ENCODE results near the gene PLAAT2. TPM values are rescaled to one million over a fixed set of nuclear protein-coding genes. Genes with fewer than 3 reads are reported as not detected.
"Not testable (repeated sequence)": the region's sequence is repeated elsewhere in the genome, so short reads cannot be mapped to it uniquely, and the experiment has no call there.

PLAAT2 gene
- total RNA-seq, 4 donors from 2014 or later = 0.47 TPM; not detected in 3

- DNase-seq = no peak
- H3K4me3 ChIP-seq = no peak overlapping the region
- no peak for TF ChIP-seq CTCF (IDR thresholded peaks at IDR 0.05)
- no peak for TF ChIP-seq POLR2A (IDR thresholded peaks at IDR 0.05)
- peaks cover 0 to 2% (median 0%) of the 10 kb centered on the region in 3 donors for H3K9me3 ChIP-seq
- intact Hi-C loops (cut with DNase I) = no loop called here
- H3K27ac ChIP-seq = no peak overlapping the region
- WGBS, 2 donors = 89 to 90% methylated on average over 6 of the region's 6 CpGs
- no peaks in the 10 kb centered on the region for H3K27me3 ChIP-seq
- no peaks in the 10 kb centered on the region for H3K4me1 ChIP-seq
- peaks cover 0 to 53% (median 0%) of the 10 kb centered on the region in 3 donors for H3K36me3 ChIP-seq
Observed at GRCh38 chr11:63586451-63587166, 23.4 kb upstream of the PLAAT2 start.

- TF ChIP-seq CTCF (IDR thresholded peaks at IDR 0.05) (no peak), POLR2A (IDR thresholded peaks at IDR 0.05) (no peak)
- intact Hi-C loops (cut with DNase I) = no loop called here
- Histone ChIP-seq H3K4me3 (no peak overlapping the region), H3K27me3 (no peaks in the 10 kb centered on the region), H3K9me3 (peaks cover 0 to 22% (median 9%) of the 10 kb centered on the region in 3 donors), H3K27ac (peak overlapping the region in 1 of 4 donors; percentile 16), H3K4me1 (no peaks in the 10 kb centered on the region), H3K36me3 (peaks cover 0 to 46% (median 0%) of the 10 kb centered on the region in 3 donors)
- no peak for DNase-seq
Observed at GRCh38 chr11:63583357-63583677, 20.1 kb upstream of the PLAAT2 start.

GRCh38 chr11:63581224-63581623 lies 18.0 kb upstream of the PLAAT2 start:
- H3K27me3 ChIP-seq; DNase-seq; H3K27ac ChIP-seq; H3K4me3 ChIP-seq; H3K4me1 ChIP-seq; intact Hi-C loops (cut with DNase I): not testable (repeated sequence)
- peaks cover 0 to 36% (median 0%) of the 10 kb centered on the region in 3 donors for H3K36me3 ChIP-seq
- H3K9me3 ChIP-seq = peaks cover 0 to 22% (median 9%) of the 10 kb centered on the region in 3 donors
- WGBS, 2 donors = 82 to 89% methylated on average over 7 of the region's 7 CpGs

- DNase-seq; intact Hi-C loops (cut with DNase I); H3K27me3 ChIP-seq; H3K27ac ChIP-seq; H3K4me3 ChIP-seq: not testable (repeated sequence)
- WGBS, 2 donors = 91 to 92% methylated on average over 2 to 3 of the region's 3 CpGs
- Histone ChIP-seq H3K4me1 (peaks cover 0 to 16% (median 13%) of the 10 kb centered on the region in 3 donors), H3K36me3 (peaks cover 0 to 26% (median 0%) of the 10 kb centered on the region in 3 donors), H3K9me3 (peaks cover 0 to 22% (median 9%) of the 10 kb centered on the region in 3 donors)
Observed at GRCh38 chr11:63578882-63579281, 15.7 kb upstream of the PLAAT2 start.

- Histone ChIP-seq H3K36me3 (no peaks in the 10 kb centered on the region), H3K4me3 (peak overlapping the region; percentile 26 to 57 (median 33)), H3K9me3 (peaks cover 0 to 4% (median 0%) of the 10 kb centered on the region in 3 donors), H3K27me3 (no peaks in the 10 kb centered on the region), H3K4me1 (peaks cover 0 to 20% (median 15%) of the 10 kb centered on the region in 3 donors), H3K27ac (peak overlapping the region; percentile 73 to 88 (median 76))
- no peak for DNase-seq
- whole genome bisulfite sequencing, 2 donors = 47 to 57% methylated on average over 10 of the region's 10 CpGs
- TF ChIP-seq CTCF (IDR thresholded peaks at IDR 0.05) (no peak), POLR2A (IDR thresholded peaks at IDR 0.05) (no peak)
- intact Hi-C loops (cut with DNase I) = no loop called here
Observed at GRCh38 chr11:63574856-63575602, 11.8 kb upstream of the PLAAT2 start.
